SK-N-SH (cell line): ENCODE measurements around the gene PNLIPRP1. TPM values are rescaled to one million over a fixed set of nuclear protein-coding genes. Genes with fewer than 3 reads are reported as not detected.

Source experiments
- CTCF ChIA-PET: fragments of 300-600, 350-600 bp; formaldehyde crosslinking; extraction: SDS; loops from one replicate; lab custom pipeline; 2021; lab: Yijun Ruan, JAX
- POLR2A ChIA-PET: fragments of 350-600 bp; sonication (Branson Sonifier 250); formaldehyde crosslinking; extraction: SDS; loops from one replicate; lab custom pipeline; 2020; ENCODE audit warnings: antibody characterized with exemption, inconsistent platforms; lab: Yijun Ruan, JAX
- DNase-seq: peaks from one replicate; pipeline ENCODE4 v3.0.0; 2012
- H2AFZ ChIP-seq: fragments of 200-600 bp; sonication (generic); 2 replicates; pipeline ENCODE4 v1.8.1; 2016; ENCODE audit warnings: antibody characterized with exemption, mild to moderate bottlenecking, low read depth
- H3F3A ChIP-seq: fragments of 200-600 bp; sonication (generic); replicated peaks from 2 replicates; pipeline ENCODE3; 2016; ENCODE audit warnings: antibody characterized with exemption, mild to moderate bottlenecking; ENCODE audit not compliant: insufficient read depth
- H3K27ac ChIP-seq, 2 experiments: fragments of 200-500 bp in 1 of 2; fragments of 200-600 bp in 1 of 2; sonication (Bioruptor generic) in 1 of 2; sonication (generic), shearing (Covaris generic) in 1 of 2; 2 replicates each; pipeline versions ENCODE4 v1.5.1 to v1.6.1; 2014 to 2016; ENCODE audit warnings: low read depth in 2 of 2, inconsistent platforms in 1 of 2, low read length in 1 of 2, mild to moderate bottlenecking in 1 of 2, mixed read lengths in 1 of 2
- H3K27me3 ChIP-seq: fragments of 200-600 bp; sonication (generic), shearing (Covaris generic); 2 replicates; pipeline ENCODE4 v1.6.1; 2016; ENCODE audit warnings: mixed run types; ENCODE audit not compliant: insufficient read depth
- H3K36me3 ChIP-seq, 2 experiments: fragments of 200-500 bp in 1 of 2; fragments of 200-600 bp in 1 of 2; sonication (Bioruptor generic) in 1 of 2; sonication (generic) in 1 of 2; replicated peaks in 1 of 2; 2 replicates each; pipeline versions ENCODE3 to v1.5.1; 2014 to 2016; ENCODE audit warnings: low read length in 1 of 2, mild to moderate bottlenecking in 1 of 2; ENCODE audit not compliant: insufficient read depth in 2 of 2, control insufficient read depth in 1 of 2
- H3K4me1 ChIP-seq, 2 experiments: fragments of 200-500 bp in 1 of 2; fragments of 200-600 bp in 1 of 2; sonication (Bioruptor generic) in 1 of 2; sonication (generic), shearing (Covaris generic) in 1 of 2; 2 replicates each; pipeline versions ENCODE4 v1.5.1 to v1.6.1; 2014 to 2016; ENCODE audit warnings: low read depth in 1 of 2, low read length in 1 of 2, mixed run types in 1 of 2; ENCODE audit not compliant: insufficient read depth in 2 of 2, control insufficient read depth in 1 of 2
- H3K4me2 ChIP-seq: fragments of 200-600 bp; sonication (generic), shearing (Covaris generic); 2 replicates; pipeline ENCODE4 v1.6.1; 2017; ENCODE audit warnings: mixed run types
- H3K4me3 ChIP-seq, 2 experiments: fragments of 200-500 bp in 1 of 2; fragments of 200-600 bp in 1 of 2; sonication (Bioruptor generic) in 1 of 2; sonication (generic), shearing (Covaris generic) in 1 of 2; 2 replicates each; pipeline versions ENCODE4 v1.5.1 to v1.8.1; 2014 to 2016; ENCODE audit warnings: low read depth in 2 of 2, inconsistent platforms in 1 of 2, low read length in 1 of 2, mild to moderate bottlenecking in 1 of 2, mixed read lengths in 1 of 2, moderate library complexity in 1 of 2
- H3K79me2 ChIP-seq: fragments of 200-600 bp; sonication (generic); 2 replicates; pipeline ENCODE4 v1.8.1; 2017; ENCODE audit warnings: mild to moderate bottlenecking; ENCODE audit not compliant: insufficient read depth
- H3K9ac ChIP-seq: fragments of 200-600 bp; sonication (generic); 2 replicates; pipeline ENCODE4 v1.6.1; 2017; ENCODE audit warnings: mixed run types
- H3K9me2 ChIP-seq: fragments of 200-600 bp; sonication (generic); 2 replicates; pipeline ENCODE4 v1.6.1; 2017; ENCODE audit warnings: mixed run types
- H3K9me3 ChIP-seq: fragments of 200-600 bp; sonication (generic); 2 replicates; pipeline ENCODE4 v1.6.1; 2017; ENCODE audit warnings: mixed run types, mild to moderate bottlenecking, moderate library complexity
- H4K20me1 ChIP-seq: fragments of 200-600 bp; sonication (generic); 2 replicates; pipeline ENCODE4 v1.6.1; 2017; ENCODE audit warnings: mild to moderate bottlenecking, mixed run types; ENCODE audit not compliant: insufficient read depth
- EP300 ChIP-seq, 2 experiments: IDR thresholded peaks; 2 replicates each; pipeline versions ENCODE4 v1.4.0 to v1.6.1; 2012; ENCODE audit warnings: borderline replicate concordance in 1 of 2, low read depth in 1 of 2, low read length in 1 of 2
- FOXJ3 ChIP-seq: sonication (generic); formaldehyde crosslinking; IDR thresholded peaks from 2 replicates; pipeline ENCODE4 v1.5.1; 2020; ENCODE audit warnings: mild to moderate bottlenecking, missing genetic modification reagents
- FOXM1 ChIP-seq: IDR thresholded peaks from 2 replicates; pipeline ENCODE4 v1.4.0; 2012; ENCODE audit warnings: low read depth, mild to moderate bottlenecking
- IRF3 ChIP-seq: fragments of 150-350 bp; IDR thresholded peaks from 2 replicates; pipeline ENCODE4 v1.6.1; 2016; ENCODE audit warnings: mild to moderate bottlenecking, low read depth, low read length
- MEF2A ChIP-seq: IDR thresholded peaks from 2 replicates; pipeline ENCODE4 v1.4.0; 2012; ENCODE audit warnings: low read depth, borderline replicate concordance
- NFIC ChIP-seq: IDR thresholded peaks from 2 replicates; pipeline ENCODE4 v1.4.0; 2012; ENCODE audit warnings: borderline replicate concordance
- POLR2AphosphoS5 ChIP-seq: IDR thresholded peaks from 2 replicates; pipeline ENCODE4 v1.6.1; 2012; ENCODE audit warnings: low read depth, low read length
- RCOR1 ChIP-seq: fragments of 150-350 bp; IDR thresholded peaks from 2 replicates; pipeline ENCODE4 v1.6.1; 2017; ENCODE audit warnings: antibody characterized with exemption, low read length
- REST ChIP-seq: IDR thresholded peaks from 2 replicates; pipeline ENCODE4 v1.6.1; 2012; ENCODE audit warnings: mild to moderate bottlenecking, low read depth, low read length, moderate library complexity
- SMC3 ChIP-seq: IDR thresholded peaks from 2 replicates; pipeline ENCODE4 v1.6.1; 2012; ENCODE audit warnings: low read depth, low read length, improper control_type of control experiment
- USF2 ChIP-seq: fragments of 150-350 bp; IDR thresholded peaks from 2 replicates; pipeline ENCODE4 v1.6.1; 2017; ENCODE audit warnings: antibody characterized with exemption, low read length, low read depth, borderline replicate concordance
- WGBS: methylation state at CpG from one replicate; pipeline ENCODE4 v1.1.6; 2017; ENCODE audit warnings: low lambda C conversion rate; 5-methylcytosine and 5-hydroxymethylcytosine counted together
- polyA plus RNA-seq, 3 experiments: library from polyadenylated mRNA; depleted of rRNA; stranded (reverse); fragments of >200 nt; gene quantifications; 2 replicates each; pipeline ENCODE4 v1.2.3, GENCODE V29; 2012
- TF ChIP-seq, protein P1 (sequence below): IDR thresholded peaks from 2 replicates; pipeline ENCODE4 v1.4.0; 2012; ENCODE audit warnings: low read depth

The PNLIPRP1 gene
- polyA plus RNA-seq, 1 of the 3 experiments (the other 2 are of a cell fraction): not detected

- H3K4me2 ChIP-seq: no peak overlapping the region
- H3K79me2 ChIP-seq: no peaks in the 10 kb centered on the region
- no peak overlapping the region for H2AFZ ChIP-seq
- no peaks in the 10 kb centered on the region for H4K20me1 ChIP-seq
- no peak overlapping the region for H3K4me3 ChIP-seq
- 24% methylated on average over 2 of the region's 2 CpGs for WGBS
- no peaks in the 10 kb centered on the region for H3K36me3 ChIP-seq
- no peak for DNase-seq
- H3K4me1 ChIP-seq: no peaks in the 10 kb centered on the region
- CTCF ChIA-PET: interaction anchor here (1.0 to 1.4 kb wide), 3 partner anchors 37 to 585 kb away, joined by 3 to 4 read pairs (median 3); no protein-coding TSS in a partner anchor
- TF ChIP-seq FOXM1 (no peak), RCOR1 (no peak), USF2 (no peak), FOXJ3 (CRISPR knock-in tag) (no peak), NFIC (no peak), SMC3 (no peak), MEF2A (no peak), REST (no peak), EP300 (IDR thresholded peaks at IDR 0.05; ENCODE audit: borderline replicate concordance in 1 of 2, low read depth in 1 of 2, low read length in 1 of 2) (no peak), POLR2AphosphoS5 (no peak), IRF3 (no peak)
- TF ChIP-seq, protein P1, sequence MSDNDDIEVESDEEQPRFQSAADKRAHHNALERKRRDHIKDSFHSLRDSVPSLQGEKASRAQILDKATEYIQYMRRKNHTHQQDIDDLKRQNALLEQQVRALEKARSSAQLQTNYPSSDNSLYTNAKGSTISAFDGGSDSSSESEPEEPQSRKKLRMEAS: no peak
- H3F3A ChIP-seq: no peaks in the 10 kb centered on the region
- POLR2A ChIA-PET: no interaction called here
- no peaks in the 10 kb centered on the region for H3K9me3 ChIP-seq
- H3K27me3 ChIP-seq: no peaks in the 10 kb centered on the region
- H3K9me2 ChIP-seq: no peaks in the 10 kb centered on the region
- H3K9ac ChIP-seq: no peak overlapping the region
- no peak overlapping the region for H3K27ac ChIP-seq
These were observed 833 bp upstream of the PNLIPRP1 start for GRCh38 chr10:116589926-116590325.
